ENCODE results near the gene MSRB2.
"Not testable (repeated sequence)": the region's sequence is repeated elsewhere in the genome, so short reads cannot be mapped to it uniquely, and the experiment has no call there.

The MSRB2 gene

DNA sequence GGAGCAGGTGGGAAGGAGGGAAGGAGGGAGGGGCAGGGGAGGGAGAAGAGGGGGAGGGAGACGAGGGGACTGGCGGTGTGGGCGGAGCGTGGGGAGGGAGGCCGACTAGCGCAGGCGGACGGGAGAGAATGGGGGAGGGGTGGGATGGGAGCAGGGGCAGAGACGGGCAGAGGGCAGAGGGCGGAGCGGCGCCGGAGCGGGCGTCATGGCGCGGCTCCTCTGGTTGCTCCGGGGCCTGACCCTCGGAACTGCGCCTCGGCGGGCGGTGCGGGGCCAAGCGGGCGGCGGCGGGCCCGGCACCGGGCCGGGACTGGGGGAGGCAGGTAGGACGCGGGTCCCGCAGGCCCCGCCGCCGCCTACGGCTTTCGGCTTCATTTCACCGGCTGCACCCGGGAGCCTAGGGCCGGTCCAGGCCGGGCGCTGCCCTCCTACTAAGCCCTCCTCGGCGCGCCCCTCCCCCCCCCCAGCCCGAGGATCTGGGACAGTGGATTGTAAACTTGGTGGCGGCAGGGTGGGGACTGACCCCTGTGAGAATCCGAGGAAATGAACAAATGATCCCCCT, at the start of gene MSRB2:
MSRB2 (plus strand) TSS at position 176 of the 562 bp plus-strand sequence; CDS start at position 206, 30 bp downstream.
- DNase-seq = peak; percentile 43 to 85

DNA sequence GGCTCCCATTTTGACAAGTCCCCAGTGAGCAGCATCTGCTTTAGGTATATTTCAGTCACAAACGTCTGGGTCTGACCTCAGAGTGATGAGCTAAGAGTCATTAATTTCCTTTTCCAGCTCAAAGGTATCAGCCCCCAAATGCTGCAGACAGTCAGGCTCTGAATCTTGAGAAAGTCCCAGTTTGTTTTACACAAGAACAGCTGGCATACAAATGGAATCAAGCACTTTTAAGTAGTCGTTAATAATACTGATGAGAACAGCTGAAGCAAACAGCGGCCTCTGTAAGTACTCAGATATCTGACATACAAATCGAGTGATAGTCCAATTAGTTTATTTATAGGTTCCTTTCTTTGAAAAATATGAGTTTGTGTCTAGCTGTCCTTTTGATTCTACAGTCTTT, 49.4 kb upstream of the MSRB2 start:
- no peak for DNase-seq

DNA sequence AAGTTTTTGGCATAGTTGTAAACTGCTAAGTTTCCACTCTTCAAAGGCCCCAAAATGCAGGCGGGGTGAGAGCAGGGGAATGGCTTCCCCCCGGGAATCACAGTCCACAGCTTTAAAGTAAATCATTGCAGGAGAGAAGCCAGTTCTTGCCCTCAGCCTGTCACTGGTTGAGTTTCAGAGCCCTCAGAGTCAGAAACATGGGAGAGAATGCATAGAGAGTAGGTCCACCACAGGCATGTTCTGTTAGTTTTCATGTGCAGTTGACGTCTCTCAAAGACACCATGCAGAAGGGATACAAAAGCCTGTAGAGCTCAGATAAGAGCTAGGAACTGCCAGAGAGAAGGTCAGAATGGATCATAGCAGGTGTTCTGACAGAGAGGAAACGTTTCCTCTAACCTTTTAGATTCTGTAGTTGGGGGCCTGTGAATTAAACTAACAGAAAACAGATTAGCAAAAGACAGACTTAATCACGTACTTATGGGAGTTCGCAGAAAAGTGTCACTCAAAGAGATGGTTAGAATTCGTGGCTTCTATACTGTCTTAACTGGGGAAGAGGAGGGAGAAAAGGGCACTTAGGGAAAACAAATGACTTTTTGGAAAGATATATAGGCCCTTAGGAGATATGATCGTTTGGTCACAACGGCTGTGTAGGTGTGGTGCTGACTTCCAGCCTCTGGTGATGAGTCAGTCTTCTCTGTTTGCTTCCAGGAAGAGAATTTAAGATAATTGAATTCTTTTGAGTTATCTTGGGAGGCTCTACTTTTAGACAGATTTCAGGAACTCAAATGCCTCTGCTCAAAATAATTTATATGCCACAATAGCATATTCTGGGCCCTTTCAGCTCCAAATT, 48.0 kb upstream of the MSRB2 start:
- DNase-seq = no peak

DNA sequence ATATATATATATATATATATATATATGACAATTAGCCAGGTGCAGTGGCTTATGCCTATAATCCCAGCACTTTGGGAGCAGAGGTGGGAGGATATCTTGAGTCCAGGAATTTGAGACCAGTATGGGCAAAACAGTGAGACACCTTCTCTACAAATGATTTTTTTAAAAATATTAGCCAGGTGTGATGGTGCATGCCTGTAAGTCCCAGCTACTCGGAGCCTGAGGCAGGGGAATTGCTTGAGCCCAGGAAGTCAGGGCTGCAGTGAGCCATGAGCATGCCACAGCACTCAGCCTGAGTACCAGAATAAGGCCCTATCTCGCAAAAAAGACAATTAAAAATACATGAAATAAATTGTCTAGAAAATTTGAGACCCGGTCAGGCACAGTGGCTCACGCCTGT, 47.2 kb upstream of the MSRB2 start:
- no peak for DNase-seq

DNA sequence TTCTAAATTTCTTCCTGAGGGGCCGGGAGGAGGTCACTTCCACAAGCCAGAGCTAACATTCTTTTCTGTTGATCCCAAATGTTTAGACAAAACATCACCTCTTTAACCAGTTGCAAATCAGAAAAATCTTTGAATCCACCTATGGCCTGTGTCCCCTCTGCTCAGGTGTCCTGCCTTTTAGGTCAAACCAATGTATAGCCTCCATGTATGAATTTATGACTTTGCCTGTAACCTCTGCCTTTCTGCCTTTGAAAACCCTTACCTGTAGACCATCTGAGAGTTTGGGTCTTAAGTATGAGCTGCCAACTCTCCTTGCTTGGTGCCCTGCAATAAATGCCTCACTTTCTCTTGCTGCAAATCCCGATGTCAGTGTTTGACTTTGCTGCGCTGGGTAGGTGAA, 44.1 kb upstream of the MSRB2 start:
- DNase-seq = no peak

DNA sequence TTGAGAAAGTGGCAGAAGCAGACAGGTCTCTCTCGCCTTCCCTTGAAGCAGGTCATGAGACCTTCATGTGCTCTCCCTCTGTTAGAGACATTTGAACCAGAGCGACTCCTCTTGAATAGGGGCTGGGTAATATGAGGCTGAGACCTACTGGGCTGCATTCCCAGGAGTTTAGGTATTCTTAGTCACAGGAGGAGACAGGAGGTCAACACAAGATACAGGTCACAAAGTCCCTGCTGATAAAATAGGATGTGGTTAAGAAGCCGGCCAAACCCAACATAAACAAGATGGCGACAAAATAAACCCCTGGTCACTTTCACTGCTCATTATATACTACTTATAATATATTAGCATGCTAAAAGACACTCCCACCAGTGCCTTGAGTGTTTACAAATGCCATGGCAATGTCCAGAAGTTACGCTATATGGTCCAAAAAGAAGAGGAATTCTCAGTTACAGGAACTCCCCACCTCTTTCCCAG, 43.5 kb upstream of the MSRB2 start:
- DNase-seq = no peak

DNA sequence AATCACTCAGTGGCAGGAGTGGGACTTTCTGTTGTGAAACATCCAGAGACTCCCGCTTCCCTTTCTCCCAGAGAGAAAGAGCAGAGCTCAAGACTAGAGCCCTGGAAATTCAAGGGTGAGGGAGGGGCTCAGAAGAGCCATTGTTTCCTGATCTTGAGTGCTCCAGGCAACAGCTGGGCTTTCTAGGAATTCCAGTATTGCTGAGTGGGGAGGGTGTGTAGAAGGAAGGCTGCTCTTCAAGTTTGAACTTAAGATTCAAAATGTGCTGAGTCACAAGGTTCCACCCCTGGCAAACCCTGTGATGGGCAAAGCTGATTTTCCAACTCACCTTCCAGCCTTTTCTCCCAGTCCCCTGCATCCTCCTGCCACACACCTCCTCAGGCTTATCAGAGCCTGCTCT, 42.3 kb upstream of the MSRB2 start:
- no peak for DNase-seq

DNA sequence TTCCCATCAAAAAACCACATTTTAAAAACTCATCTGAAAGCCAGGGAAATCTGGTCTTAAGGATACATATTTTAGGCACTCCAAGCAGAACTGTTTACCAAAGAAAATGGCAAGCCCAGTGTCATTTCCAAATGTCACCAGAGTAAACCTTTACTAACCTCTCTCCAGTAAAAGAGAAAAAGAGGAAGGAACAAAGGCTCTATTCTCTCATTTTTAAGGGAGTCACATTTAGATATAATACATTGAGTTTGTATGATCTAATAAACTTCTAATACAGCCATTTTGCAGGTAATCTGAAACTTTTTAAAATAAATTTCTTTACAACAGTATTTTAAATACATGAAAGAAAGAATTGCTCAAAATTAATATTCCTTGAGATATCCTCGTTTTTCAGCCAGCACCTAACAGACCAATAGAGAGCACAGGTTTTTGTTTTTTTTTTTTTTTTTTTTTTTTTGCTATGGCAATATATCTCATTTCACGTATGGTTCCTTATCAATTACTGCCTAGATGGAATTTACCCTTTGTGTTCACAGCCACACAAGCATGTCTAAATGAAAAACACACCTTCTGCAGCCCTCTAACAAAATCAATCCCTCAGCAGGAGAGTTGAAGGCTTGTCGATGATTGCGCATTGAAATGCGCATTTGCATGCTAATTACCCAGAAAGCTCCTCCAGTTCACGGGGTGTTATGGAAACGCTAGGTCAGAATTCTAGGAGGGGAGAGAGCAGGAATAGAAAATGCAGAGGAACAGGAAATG, 39.8 kb upstream of the MSRB2 start:
- DNase-seq = no peak

DNA sequence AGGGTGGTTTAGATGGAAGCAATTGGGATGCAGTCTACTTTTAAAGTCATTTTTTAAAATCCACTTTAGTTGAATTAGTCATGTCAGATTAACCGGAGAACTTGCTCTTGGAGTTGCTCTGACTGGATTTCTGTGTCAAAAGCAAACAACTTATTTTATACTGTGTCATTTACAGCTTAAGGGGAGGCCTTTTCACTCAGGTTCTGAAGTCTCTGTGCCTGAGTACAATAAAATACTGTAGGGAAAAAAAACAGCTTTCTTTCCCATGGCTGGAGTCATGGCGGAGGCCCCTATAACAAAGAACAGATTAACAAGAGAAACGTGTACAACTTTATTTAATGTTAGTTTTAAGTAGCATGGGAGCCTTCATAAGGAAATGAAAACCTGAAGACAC, 39.2 kb upstream of the MSRB2 start:
- no peak for DNase-seq

DNA sequence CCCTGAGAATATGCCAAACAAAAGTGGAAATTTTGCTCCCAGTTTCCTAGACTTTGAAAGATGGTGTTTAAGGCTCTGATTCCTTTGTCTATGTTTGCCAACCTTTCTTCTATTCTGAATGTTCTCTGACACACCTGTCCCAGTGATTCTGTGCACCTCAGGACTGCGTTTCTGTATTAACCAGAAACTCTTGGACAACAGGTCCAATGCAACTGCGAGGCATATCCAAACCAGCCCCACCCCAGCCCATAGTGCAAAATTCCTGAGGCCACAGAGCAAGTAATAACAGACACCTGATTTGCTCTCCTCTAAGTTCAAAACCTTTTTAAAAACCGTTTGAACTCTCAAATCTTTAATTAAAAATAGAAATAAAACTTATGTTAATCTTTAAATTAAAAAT, 37.0 kb upstream of the MSRB2 start:
- no peak for DNase-seq

DNA sequence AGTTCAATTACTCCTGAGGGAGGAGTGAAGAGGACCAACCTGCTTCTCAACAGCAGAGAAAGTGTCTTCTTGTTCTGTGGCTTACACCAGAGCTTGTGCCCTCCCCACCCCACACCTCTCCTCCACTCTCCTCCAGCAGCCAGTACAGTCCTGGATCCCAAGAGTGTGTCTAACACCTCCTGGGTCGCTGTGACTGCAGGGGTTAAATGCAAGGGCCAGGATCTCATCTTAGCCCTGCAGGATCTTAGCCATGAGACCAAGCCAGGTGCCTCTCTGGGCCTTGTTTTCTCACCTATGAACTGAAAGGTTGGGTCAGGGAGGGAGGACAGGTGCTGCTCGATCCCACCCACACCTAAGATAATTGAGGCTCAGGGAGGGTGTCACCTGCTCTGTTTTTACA, 34.5 kb upstream of the MSRB2 start:
- DNase-seq = no peak

DNA sequence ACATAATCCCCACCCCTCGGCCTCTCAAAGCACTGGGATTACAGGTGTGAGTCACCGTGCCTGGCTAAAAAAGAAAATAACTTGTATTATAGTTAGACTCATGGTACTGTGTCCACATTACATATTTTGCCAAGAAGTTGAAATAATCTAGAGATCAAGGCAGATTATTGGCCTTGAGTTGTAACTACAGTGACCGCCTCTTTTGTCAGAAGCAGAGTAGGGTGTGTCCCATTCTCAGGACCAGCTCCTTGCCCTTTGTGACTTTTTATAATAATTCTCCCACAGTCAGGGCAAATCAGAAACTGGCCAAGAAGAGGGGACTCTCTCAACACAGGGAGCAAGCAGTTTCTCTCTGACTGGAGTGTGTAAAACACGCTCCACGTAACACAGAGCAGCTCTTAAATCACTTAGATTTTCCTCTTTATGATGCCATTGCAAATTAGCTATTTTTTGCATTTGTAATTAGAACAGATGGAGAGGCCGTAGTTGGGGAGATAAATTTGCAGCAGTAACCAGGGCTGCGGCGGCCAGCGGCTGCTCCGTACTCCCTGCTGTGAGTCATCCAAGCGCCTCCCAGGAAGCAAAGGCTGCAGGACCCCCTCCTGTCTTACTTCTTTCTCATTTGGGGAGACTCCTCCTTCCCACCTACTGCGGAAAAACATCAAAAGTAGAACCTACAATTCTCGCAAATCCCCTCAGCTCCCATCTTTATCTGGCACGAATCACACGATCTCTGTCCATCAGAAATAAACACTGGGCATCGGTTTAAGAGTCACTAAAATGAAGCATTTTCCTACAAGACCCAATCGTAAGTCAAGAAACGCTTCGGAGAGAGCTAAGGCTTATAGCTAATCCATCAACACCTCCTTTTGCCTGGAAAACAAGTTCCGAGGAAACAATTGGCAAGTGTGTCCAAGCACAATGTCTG, 32.1 kb upstream of the MSRB2 start:
- DNase-seq = no peak

DNA sequence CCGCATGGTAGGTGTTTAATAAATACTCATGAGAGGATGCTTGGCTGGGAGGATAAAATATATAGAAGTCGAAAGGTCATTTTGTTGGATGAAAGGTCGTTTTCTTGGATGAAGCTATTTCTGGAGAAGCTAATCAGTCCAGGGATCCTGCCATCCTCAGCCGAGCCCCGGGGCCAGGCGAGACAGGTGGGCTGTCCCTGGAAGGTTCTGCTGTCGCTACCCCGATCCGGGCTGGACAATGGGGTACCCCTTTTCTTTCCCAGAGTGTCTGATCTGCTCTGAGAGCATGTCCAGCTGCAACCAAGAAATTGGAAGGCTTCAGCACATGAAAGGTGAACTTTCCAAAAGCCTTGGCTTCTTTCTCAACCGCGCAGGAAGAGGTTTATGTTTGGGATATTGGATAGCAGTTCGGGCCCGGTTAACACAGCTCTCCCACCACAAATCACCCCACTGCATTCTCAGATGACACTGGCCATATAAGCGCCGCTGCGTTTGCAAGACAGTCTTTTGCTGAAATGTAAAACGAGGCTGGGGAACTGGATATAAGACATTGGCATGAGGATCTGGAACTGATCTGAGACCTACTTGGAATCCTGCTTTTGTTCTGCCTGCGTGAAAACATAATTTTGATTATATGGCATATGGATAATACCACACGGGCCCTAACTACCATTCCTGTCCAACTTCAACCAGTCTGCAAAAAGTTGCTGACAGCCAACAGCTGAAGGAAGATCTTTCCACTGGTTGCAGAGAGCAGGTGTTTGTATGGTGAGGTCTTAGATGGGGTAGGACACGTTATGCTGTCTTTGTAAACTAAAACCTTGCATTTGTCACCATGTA, 31.2 kb upstream of the MSRB2 start:
- DNase-seq = no peak

DNA sequence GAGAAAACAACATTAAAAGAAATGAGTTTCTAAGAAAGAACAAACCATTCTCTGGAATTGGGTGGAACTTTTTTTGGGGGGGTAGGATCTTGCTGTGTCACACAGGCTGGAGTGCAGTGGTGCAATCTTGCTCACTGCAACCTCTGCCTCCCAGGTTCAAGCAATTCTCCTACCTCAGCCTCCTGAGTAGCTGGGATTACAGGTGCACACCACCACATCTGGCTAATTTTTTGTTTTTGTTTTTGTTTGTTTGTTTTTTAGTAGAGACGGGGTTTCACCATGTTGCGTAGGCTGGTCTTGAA, 30.6 kb upstream of the MSRB2 start:
- DNase-seq = not testable (repeated sequence)

DNA sequence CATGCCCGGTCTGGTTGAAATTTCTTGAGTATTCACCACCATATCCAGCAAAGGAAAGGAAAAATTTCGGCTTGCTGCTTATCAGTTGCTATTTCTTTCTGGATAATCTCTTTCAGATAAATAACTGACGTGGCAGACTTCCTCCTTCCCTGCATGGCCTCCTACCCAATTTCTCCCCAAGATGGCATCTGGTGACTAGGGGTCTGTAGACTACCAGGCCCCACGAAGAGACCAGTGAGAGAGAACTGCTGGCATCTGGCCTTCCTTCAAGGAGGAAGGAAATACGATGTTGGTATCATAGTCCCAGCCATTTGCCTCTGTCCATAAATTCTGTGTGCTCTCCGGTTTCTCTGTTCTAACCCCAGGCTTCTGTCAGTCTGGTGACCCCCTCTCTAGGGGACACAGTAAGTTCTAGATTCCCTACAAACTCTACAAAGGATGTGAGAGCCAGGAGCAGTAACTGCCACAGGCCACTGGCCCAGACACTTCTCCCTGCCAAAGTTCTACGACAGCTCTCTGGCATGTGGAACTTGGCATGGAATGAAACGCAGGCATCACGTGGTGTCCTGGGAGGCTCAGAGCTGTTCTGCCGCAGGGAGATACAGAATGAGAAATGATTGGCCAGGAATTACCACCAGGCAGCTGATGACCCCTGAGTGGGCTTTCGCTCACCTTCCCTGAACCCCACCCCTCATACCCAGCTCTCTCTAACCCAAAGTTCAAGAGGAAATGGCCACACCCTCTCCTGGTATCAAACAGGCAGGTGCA, 30.0 kb upstream of the MSRB2 start:
- no peak for DNase-seq

DNA sequence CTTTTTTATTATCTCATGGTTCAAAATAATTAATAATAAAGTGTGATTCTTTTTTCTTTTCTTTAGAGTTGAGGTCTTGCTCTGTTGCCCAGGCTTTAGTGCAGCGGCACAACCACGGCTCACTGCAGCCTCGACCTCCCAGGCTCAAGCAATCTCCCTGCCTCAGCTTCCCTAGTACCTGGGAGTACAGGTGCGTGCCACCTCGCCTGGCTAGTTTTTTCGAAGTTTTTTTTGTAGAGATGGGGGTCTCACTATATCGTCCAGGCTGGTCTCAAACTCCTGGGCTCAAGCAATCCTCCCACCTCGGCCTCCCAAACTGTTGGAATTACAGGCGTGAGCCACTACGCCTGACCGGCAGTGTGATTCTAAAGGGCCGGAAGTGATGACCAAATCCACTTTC, 28.0 kb upstream of the MSRB2 start:
- no peak for DNase-seq

DNA sequence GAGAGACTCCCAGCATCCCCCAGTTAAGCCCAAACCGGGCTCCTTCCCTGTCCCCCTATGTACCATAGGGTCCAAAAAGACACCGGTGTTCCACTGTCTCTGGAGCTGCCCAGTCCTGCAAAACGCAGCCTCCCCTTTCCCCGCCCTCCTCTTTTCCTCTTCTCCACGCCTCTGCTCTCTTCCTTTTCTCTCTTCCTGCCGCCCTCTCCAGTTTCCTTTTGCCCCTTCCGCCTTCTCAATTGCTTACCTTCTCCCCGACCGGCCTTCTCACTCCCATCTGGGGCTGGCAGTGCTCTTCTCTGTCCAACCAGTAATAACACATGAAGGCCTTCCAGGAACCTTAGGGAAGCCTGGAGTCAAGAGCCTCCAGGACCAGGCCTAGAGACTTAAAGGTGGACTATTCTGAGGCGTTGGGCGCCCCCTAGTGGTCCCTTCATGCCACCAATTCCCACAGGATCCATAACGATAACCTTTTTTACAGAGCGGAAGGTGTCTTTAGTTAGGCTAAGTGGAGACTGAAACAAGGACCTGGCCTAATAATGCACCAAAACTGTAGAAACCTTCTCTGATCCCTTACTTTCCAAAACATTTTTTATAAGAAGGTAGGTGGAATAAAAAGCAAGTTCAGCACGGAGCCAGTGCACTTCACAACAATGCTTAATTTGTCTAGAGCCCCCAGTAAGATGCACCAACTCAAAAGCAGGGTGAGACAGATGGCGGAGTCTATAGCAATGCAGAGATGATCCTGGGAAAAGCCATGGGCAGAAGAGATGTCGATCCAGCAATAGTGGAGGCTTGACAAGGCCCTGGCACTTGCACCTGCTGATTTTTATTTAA, 27.2 kb upstream of the MSRB2 start:
- peak in 1 of 2 experiments; percentile 47 for DNase-seq

DNA sequence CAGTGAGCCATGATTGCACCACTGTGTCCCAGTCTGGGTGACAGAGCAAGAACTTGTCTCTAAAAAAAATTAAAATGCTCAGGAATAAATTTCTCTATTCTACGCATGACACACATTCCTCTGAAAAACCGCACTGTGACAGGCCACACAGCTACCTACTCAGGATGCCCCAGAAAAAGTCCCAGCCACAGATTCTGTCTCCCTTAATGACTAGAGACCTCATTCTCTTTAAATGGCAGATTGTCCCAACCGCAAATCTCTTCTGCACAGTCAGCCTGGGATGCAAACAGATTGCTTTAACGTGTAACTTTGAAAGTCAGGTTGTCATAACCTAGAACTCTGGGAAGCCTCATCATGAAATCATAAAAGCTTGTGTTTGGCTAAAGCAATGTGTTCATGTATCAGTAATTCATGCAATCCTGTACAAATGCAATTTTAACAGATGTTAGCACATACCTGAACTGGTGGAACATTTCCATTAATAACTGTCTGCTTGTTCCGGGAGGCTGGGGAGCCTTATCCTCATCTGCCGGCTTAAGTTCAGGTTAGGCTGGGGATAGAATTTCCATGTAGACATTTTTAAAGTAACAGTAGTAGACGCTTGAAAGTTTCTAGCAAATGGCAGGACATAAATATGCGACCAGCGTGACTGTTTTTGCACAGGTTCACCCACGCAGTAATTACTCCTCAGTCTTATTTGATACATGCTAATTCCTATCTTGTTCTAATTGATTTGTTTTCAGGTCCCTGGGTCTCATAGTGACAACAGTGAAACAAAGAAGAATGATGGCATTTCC, 26.2 kb upstream of the MSRB2 start:
- DNase-seq = no peak
